GM21360 (cell line): ENCODE measurements around the gene CDYL.
"Not testable (repeated sequence)": the region's sequence is repeated elsewhere in the genome, so short reads cannot be mapped to it uniquely, and the experiment has no call there.

Source experiments
- ATAC-seq: cut with Tn5 transposase; IDR thresholded peaks from one replicate; pipeline ENCODE4 v1.9.1; 2021; ENCODE audit warnings: mild to moderate bottlenecking, moderate library complexity; ENCODE audit not compliant: unreplicated experiment

The CDYL gene

DNA sequence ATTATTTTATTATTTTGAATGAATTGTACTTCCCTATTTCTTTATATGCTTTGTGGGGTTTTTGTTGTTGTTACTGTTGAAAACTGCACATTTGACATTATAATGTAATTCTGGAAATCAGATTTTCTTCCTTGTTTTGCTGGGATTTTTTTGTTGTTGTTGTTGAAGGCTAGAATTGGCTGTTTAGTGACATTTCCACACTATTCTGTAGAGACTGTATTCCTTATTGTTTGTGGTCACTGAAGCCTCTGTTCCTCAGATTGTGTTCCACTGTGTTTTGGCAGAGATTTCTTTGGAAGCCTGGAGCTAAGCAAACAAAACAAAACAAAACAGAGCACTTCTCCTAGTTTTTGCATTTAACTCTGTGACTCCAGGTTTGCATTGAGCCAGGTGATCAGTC is 52.9 kb downstream of the CDYL start:
- ATAC-seq = no peak

DNA sequence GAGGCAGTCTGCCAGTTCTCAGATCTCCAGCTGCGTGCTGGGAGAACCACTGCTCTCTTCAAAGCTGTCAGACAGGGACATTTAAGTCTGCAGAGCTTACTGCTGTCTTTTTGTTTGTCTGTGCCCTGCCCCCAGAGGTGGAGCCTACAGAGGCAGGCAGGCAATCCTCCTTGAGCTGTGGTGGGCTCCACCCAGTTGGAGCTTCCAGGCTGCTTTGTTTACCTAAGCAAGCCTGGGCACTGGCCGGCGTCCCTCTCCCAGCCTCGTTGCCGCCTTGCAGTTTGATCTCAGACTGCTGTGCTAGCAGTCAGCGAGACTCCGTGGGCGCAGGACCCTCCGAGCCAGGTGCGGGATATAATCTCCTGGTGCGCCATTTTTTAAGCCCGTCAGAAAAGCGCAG is 59.3 kb downstream of the CDYL start:
- ATAC-seq = not testable (repeated sequence)

- no peak for ATAC-seq
Measured at GRCh38 chr6:4840169-4840568, 64.0 kb downstream of the CDYL start.

DNA sequence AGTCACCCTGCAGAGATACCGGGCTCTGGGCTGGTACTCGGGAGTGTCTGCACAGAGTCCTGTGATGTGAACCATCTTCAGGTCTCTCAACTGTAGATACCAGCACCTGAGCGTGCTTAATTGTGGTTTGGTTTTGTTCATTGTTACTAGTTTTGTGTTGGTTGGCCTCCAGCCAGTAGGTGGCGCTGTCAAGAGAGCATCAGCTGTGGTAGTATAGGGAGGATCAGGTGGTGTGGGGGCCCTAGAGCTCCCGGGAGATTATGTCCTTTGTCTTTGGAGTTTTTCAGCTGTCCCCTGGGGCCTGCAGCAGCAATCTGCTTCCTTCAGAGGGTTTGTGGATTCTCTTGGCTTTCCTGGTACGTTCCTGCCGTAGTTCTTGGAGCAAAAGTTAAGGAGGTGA is 67.9 kb downstream of the CDYL start:
- no peak for ATAC-seq

GRCh38 chr6:4846387-4846786 is 70.2 kb downstream of the CDYL start:
- no peak for ATAC-seq

DNA sequence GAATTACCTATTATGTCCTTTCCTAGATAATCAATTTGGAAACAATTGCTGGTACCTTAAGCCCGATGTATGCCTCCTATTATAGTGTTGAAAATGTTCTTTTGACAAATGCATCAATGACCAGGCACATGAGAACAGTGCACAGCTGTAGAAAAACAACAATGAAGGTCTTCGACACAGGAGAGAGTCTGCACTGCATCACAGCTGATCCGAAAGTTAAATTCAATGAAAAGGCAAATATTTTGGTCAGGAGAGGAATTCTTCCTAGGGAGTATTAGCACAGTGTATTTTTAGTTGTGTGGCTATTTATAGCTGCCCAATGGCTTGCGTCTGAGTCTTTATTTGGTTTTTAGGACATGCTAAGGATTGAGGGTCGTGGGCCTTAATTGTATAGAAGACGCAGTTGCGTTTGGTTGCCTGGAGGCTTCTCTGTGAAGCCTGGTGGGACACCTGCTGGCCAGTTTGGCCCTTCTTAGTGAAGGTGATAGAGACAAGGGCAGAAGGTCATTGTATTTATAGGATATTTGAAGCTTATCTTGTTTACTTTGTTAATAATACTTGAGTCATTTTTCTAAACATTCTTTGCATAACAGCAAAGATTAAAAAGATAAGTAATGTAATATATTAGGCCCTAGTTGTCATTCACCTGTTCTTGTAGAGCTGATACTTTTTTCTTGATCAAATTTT is 72.3 kb downstream of the CDYL start:
- ATAC-seq = no peak

DNA sequence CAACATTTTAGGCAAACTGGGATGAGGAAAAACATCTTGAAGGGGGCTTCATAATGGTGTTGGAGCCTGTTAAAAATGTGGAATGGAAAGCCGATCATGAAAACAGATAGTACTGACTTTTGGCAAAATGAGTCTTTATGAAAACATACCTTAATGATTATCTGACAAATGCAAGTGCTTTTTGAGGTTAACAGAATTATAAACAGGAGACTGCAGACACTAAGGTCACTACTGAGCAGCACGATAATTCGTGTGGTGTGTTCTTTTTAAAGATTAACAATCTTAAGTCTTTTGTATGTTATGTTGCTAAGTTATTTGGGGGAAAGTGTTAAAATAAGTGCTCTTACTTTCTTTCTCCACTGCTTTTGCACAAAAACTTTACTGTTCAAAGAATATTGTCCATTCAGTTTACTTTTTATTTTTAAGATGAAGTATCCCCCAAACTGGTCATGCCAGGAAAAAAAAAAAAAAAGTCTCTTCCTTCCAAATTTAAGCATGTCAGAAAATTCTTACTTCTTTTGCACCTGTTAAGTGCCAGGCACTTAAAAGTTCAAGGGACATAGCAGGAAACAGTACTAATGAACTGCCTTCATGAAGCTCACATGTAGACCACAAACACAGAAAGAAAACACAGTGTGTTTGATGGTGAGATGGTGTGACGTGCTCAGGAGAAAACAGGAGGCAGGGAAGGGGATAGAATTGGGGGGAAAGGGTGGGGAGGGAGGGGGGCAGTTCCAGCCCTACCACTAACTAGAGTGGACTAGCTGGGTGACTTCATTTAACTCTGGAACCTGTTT is 73.2 kb downstream of the CDYL start:
- ATAC-seq = no peak

DNA sequence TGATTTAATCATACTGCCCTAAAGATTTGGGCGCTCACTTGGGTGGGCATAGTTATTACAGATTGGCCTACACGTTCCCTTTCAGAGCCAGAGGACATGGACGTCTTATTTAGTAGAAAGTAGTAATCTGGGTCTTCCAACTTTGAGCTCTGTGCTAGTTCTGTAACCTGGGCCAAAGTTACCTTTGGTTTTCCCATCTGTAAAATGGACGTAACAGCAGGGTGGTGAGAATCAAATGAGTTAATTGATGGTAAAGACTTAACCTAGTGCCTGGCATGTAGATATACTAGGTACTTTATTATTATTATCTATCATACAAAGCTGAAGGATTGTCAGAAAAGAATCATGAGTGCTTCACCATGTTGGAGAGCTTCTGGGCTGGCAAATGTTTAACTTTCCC is 74.8 kb downstream of the CDYL start:
- no peak for ATAC-seq

DNA sequence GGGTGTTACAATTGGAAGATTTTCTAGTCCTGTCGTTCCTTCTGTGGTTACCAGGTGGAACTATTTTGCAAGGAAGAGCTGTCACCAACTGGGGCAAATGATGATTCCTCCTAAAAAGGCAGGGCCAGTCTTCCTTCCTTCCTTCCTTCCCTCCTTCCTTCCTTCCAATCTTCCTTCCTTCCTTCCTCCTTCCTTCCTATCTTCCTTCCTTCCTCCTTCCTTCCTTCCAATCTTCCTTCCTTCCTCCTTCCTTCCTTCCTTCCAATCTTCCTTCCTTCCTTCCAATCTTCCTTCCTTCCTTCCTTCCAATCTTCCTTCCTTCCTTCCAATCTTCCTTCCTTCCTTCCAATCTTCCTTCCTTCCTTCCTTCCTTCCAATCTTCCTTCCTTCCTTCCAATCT is 76.0 kb downstream of the CDYL start:
- ATAC-seq = not testable (repeated sequence)

DNA sequence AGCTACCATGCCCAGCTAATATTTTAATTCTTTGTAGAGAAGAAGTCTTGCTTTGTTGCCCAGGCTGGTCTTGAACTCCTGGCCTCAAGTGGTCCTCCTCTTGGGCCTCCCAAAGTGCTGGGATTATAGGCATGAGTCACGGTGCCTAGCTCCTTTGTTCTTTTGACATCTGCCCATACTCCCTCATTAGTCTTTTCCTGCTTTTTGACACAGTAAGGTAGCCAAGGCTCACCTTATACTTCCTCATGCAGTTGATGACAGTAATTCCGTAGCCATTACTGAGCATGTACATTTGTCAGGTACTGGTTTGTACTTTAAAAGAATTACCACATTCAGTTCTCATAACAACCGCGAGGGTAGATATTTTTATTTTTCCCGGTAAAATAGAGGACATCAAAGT is 76.7 kb downstream of the CDYL start:
- ATAC-seq = no peak

DNA sequence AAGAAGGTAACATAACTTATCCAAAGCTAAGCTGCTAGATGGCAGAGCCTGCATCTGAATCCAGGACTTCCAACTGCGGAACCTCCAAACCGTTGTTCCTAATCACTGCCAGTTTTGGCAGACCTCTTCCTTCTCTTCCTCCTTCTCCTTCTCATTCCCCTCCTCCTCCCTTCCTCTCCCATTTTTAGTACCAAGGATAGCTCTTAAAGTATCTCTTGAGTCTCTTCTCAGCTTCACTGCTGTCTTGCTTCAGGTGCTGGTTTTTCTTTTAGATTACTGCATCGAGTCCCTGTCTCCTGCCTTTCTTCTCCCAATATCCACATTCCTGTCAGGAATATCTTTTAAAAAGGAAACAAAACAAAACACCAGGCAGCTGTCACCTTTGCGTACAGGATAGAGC is 77.1 kb downstream of the CDYL start:
- no peak for ATAC-seq

GRCh38 chr6:4853782-4854511 is 77.7 kb downstream of the CDYL start:
- no peak for ATAC-seq

DNA sequence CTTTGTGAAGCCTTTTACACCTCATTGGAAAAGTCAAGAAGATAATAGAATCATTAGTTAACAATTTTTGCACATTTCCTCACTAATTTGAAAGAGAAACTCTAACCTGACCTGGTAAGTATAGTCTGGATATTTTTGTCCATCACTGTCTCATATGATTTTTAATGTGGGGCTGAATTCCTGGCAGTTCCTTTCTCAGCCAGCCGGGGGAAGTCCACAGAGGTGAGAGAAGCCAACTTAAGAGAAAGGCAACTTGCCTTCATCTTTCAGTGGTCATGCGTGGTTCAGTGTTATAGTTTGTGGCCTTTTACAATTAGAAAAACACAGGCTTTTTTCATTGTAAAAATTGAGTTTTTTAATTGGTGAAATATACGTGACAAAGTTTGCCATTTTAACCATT is 80.6 kb downstream of the CDYL start:
- ATAC-seq = no peak

DNA sequence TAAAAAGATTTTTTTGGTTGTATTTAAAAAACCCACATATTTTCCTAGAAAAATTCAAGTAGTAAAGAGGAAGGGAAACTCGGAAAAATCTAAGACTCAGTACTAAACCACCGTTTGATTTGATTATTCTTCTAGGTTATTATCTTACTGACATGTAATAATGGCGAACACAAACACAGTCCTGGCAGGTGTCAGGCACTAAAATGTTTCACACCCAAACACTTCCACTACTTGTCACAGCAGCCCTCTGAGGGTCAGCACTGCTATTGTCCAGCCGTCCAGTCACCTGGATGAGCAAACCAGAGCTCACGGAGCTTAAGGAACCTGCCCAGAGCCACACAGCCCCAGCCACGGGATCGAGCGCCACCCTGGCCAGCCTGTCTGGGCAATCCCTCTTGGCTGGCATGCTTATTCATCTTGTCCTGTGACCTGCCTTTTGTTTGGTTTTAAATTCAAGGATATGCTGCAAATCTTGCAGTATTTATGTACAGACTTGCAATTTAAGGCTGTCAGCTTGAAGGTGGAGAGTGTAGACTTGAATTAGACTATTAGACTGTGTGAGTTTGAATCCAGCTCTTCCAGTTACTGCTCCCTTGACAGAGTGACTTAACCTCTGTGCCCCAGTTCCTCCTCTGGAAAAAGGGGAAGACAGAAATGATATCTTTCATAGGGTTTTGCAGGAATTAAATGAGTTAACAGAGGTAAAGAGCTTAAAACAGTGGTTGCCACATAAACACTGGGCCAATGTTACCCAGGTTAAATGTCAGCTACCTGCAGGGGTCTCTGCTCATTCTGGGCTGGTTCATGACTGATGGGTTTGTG is 82.2 kb downstream of the CDYL start:
- no peak for ATAC-seq

DNA sequence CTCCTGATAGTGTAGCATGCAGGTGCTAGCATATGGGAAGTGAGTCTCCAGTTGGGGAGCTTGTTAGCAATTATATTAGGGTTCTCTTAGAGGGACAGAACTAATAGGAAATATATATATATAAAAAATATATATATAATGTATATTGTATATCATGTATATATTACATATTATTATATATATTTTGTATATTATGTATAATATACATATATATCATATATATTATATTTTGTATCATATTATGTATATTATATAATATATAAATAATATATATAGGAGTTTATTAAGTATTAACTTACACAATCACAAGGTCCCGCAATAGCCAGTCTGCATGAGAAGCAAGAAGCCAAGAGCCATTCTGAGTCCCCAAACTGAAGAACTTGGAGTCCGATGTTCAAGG is 84.2 kb downstream of the CDYL start:
- no peak for ATAC-seq

DNA sequence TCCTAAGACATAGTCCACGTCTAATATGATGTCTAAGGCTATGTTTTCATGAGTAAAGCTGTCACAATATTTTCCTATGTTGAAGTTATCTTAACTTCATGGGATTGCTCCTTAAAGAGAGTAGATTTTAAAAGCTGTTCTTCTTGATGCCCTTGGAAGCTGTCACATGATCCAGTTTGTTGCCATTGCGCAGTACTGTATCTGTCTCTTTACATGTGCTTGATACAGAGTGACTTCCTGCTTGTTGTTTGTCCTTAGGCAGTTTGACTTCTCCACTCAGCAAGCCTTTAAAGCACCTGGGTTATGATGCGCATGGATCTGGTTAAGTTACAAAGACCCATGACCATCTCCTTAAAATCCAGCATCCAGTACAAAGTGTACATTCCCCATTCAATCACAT is 85.4 kb downstream of the CDYL start:
- no peak for ATAC-seq

- no peak for ATAC-seq
Measured at GRCh38 chr6:4864519-4864918, 88.3 kb downstream of the CDYL start.

DNA sequence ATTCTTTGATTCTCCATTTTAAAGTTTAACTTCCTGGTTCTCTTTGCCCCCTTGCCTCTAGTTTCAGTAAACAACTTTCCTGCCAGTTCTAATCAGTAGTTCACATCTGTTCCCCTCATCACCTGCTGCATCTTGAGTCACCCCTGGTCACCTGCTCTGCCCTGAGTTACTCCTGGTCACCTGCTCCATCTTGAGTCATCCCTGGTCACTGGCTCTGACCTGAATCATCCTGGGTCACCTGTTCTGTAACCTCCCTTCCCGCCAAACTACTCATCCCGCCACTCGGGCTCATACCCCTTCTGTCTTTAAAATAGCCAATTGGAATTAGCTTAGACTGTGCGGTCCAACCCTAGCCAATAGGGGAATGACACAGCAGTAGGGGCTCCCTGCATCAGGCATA is 88.8 kb downstream of the CDYL start:
- ATAC-seq = not testable (repeated sequence)

- no peak for ATAC-seq
Measured at GRCh38 chr6:4870821-4871494, 94.8 kb downstream of the CDYL start.

DNA sequence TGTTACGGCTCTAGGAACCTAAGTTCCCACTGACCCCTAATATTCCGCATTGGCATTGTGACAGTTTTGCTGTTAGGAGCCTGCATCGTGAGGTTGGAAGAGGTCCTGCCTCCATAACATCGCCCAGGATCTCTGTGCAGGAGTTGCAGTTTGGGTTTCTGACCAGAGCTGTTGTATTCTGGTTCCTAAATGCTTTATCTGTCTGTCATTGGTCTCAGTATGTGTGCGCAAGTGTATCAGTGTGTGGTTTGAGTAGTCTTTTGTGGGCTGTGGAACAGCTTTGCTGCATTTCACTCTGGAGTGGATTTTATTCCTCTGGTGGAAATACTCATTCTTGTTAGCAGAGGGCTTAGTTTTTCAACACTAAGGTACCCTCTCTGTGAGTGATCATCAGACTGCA is 95.6 kb downstream of the CDYL start:
- ATAC-seq = no peak

GRCh38 chr6:4872841-4873240 is 96.6 kb downstream of the CDYL start:
- no peak for ATAC-seq
